ENCODE results near the gene COL3A1. TPM values are rescaled to one million over a fixed set of nuclear protein-coding genes. Genes with fewer than 3 reads are reported as not detected.

COL3A1 gene
- total RNA-seq, result 0.16 and 0.43 TPM in 2 replicates

GRCh38 chr2:188974164-188974563 is at the start of gene COL3A1:
Gene COL3A1 (plus strand): TSS chr2:188974373. CDS start chr2:188974490, 117 bp downstream.
- intact Hi-C loops (cut with micrococcal nuclease), result loop anchor here (10.0 kb wide), 1 partner anchor 311 kb away; no protein-coding TSS in a partner anchor

GRCh38 chr2:188928643-188929042 is 45.5 kb upstream of the COL3A1 start:
- intact Hi-C loops (cut with micrococcal nuclease), result no loop called here
- H3K27me3 Mint-ChIP-seq (ENCODE audit: low read depth), result no peaks in the 10 kb centered on the region
- H3K36me3 Mint-ChIP-seq (ENCODE audit: low read depth), result no peaks in the 10 kb centered on the region
- no peak for DNase-seq (ENCODE audit: low spot score)
- no peaks in the 10 kb centered on the region for H3K4me1 Mint-ChIP-seq (ENCODE audit: low read depth)
- no peak overlapping the region for H3K27ac Mint-ChIP-seq
- H3K9me3 Mint-ChIP-seq, result peaks cover 20% of the 10 kb centered on the region
- H3K4me3 Mint-ChIP-seq (ENCODE audit: low read depth), result no peak overlapping the region

More at GRCh38 chr2:188974164-188974563, at the start of gene COL3A1:
- H3K27ac Mint-ChIP-seq, result no peak within 1 kb of the TSS
- peaks cover 13% of the 10 kb centered on the region for H3K4me1 Mint-ChIP-seq (ENCODE audit: low read depth)
- H3K9me3 Mint-ChIP-seq, result no peaks in the 10 kb centered on the region
- DNase-seq (ENCODE audit: low spot score), result no peak
- H3K36me3 Mint-ChIP-seq (ENCODE audit: low read depth), result no peaks in the 10 kb centered on the region
- no peak within 1 kb of the TSS for H3K4me3 Mint-ChIP-seq (ENCODE audit: low read depth)
- H3K27me3 Mint-ChIP-seq (ENCODE audit: low read depth), result peaks cover 4% of the 10 kb centered on the region

GRCh38 chr2:188931361-188931760 is 42.8 kb upstream of the COL3A1 start:
- H3K9me3 Mint-ChIP-seq, result peaks cover 20% of the 10 kb centered on the region
- intact Hi-C loops (cut with micrococcal nuclease), result no loop called here

GRCh38 chr2:188937228-188938220 is 36.6 kb upstream of the COL3A1 start:
- Mint-ChIP-seq H3K27me3 (ENCODE audit: low read depth) (no peaks in the 10 kb centered on the region), H3K36me3 (ENCODE audit: low read depth) (no peaks in the 10 kb centered on the region), H3K4me1 (ENCODE audit: low read depth) (no peaks in the 10 kb centered on the region), H3K4me3 (ENCODE audit: low read depth) (no peak overlapping the region), H3K9me3 (no peaks in the 10 kb centered on the region), H3K27ac (no peak overlapping the region)
- no peak for DNase-seq (ENCODE audit: low spot score)
- intact Hi-C loops (cut with micrococcal nuclease), result no loop called here

More at GRCh38 chr2:188931361-188931760, 42.8 kb upstream of the COL3A1 start:
- no peak overlapping the region for H3K27ac Mint-ChIP-seq
- no peaks in the 10 kb centered on the region for H3K4me1 Mint-ChIP-seq (ENCODE audit: low read depth)
- H3K36me3 Mint-ChIP-seq (ENCODE audit: low read depth), result no peaks in the 10 kb centered on the region
- DNase-seq (ENCODE audit: low spot score), result no peak
- no peaks in the 10 kb centered on the region for H3K27me3 Mint-ChIP-seq (ENCODE audit: low read depth)
- H3K4me3 Mint-ChIP-seq (ENCODE audit: low read depth), result no peak overlapping the region

GRCh38 chr2:188940171-188940570 is 34.0 kb upstream of the COL3A1 start:
- Mint-ChIP-seq H3K9me3 (no peaks in the 10 kb centered on the region), H3K4me1 (ENCODE audit: low read depth) (no peaks in the 10 kb centered on the region), H3K27me3 (ENCODE audit: low read depth) (no peaks in the 10 kb centered on the region), H3K36me3 (ENCODE audit: low read depth) (no peaks in the 10 kb centered on the region), H3K4me3 (ENCODE audit: low read depth) (no peak overlapping the region), H3K27ac (no peak overlapping the region)
- intact Hi-C loops (cut with micrococcal nuclease), result no loop called here
- no peak for DNase-seq (ENCODE audit: low spot score)

GRCh38 chr2:188944442-188944841 is 29.7 kb upstream of the COL3A1 start:
- Mint-ChIP-seq H3K4me3 (ENCODE audit: low read depth) (no peak overlapping the region), H3K36me3 (ENCODE audit: low read depth) (no peaks in the 10 kb centered on the region), H3K4me1 (ENCODE audit: low read depth) (no peaks in the 10 kb centered on the region), H3K9me3 (no peaks in the 10 kb centered on the region), H3K27me3 (ENCODE audit: low read depth) (no peaks in the 10 kb centered on the region), H3K27ac (no peak overlapping the region)
- intact Hi-C loops (cut with micrococcal nuclease), result no loop called here
- no peak for DNase-seq (ENCODE audit: low spot score)

- Mint-ChIP-seq H3K4me3 (ENCODE audit: low read depth) (no peak overlapping the region), H3K9me3 (no peaks in the 10 kb centered on the region), H3K27me3 (ENCODE audit: low read depth) (no peaks in the 10 kb centered on the region), H3K36me3 (ENCODE audit: low read depth) (no peaks in the 10 kb centered on the region), H3K4me1 (ENCODE audit: low read depth) (no peaks in the 10 kb centered on the region), H3K27ac (no peak overlapping the region)
- no peak for DNase-seq (ENCODE audit: low spot score)
- intact Hi-C loops (cut with micrococcal nuclease), result no loop called here
Measured at GRCh38 chr2:188949046-188949818, 24.9 kb upstream of the COL3A1 start.

GRCh38 chr2:188952901-188953300 is 21.3 kb upstream of the COL3A1 start:
- DNase-seq (ENCODE audit: low spot score), result no peak
- no peaks in the 10 kb centered on the region for H3K9me3 Mint-ChIP-seq
- intact Hi-C loops (cut with micrococcal nuclease), result no loop called here
- H3K27ac Mint-ChIP-seq, result no peak overlapping the region
- no peaks in the 10 kb centered on the region for H3K36me3 Mint-ChIP-seq (ENCODE audit: low read depth)
- no peak overlapping the region for H3K4me3 Mint-ChIP-seq (ENCODE audit: low read depth)
- no peaks in the 10 kb centered on the region for H3K27me3 Mint-ChIP-seq (ENCODE audit: low read depth)
- peaks cover 1% of the 10 kb centered on the region for H3K4me1 Mint-ChIP-seq (ENCODE audit: low read depth)

- Mint-ChIP-seq H3K27ac (no peak overlapping the region), H3K4me1 (ENCODE audit: low read depth) (peaks cover 6% of the 10 kb centered on the region), H3K27me3 (ENCODE audit: low read depth) (no peaks in the 10 kb centered on the region), H3K4me3 (ENCODE audit: low read depth) (no peak overlapping the region), H3K9me3 (peaks cover 3% of the 10 kb centered on the region), H3K36me3 (ENCODE audit: low read depth) (no peaks in the 10 kb centered on the region)
- no peak for DNase-seq (ENCODE audit: low spot score)
- intact Hi-C loops (cut with micrococcal nuclease), result loop anchor here (2.0 kb wide), 1 partner anchor 23 kb away; no protein-coding TSS in a partner anchor
Measured at GRCh38 chr2:188956290-188956689, 17.9 kb upstream of the COL3A1 start.

- DNase-seq (ENCODE audit: low spot score), result no peak
- peaks cover 6% of the 10 kb centered on the region for H3K4me1 Mint-ChIP-seq (ENCODE audit: low read depth)
- H3K9me3 Mint-ChIP-seq, result peaks cover 7% of the 10 kb centered on the region
- H3K27ac Mint-ChIP-seq, result no peak overlapping the region
- H3K27me3 Mint-ChIP-seq (ENCODE audit: low read depth), result no peaks in the 10 kb centered on the region
- intact Hi-C loops (cut with micrococcal nuclease), result loop anchor here (2.0 kb wide), 1 partner anchor 22 kb away; no protein-coding TSS in a partner anchor
- no peaks in the 10 kb centered on the region for H3K36me3 Mint-ChIP-seq (ENCODE audit: low read depth)
- no peak overlapping the region for H3K4me3 Mint-ChIP-seq (ENCODE audit: low read depth)
Measured at GRCh38 chr2:188956961-188957360, 17.2 kb upstream of the COL3A1 start.

GRCh38 chr2:188957646-188958045 is 16.5 kb upstream of the COL3A1 start:
- no peaks in the 10 kb centered on the region for H3K36me3 Mint-ChIP-seq (ENCODE audit: low read depth)
- peaks cover 6% of the 10 kb centered on the region for H3K4me1 Mint-ChIP-seq (ENCODE audit: low read depth)
- H3K27me3 Mint-ChIP-seq (ENCODE audit: low read depth), result no peaks in the 10 kb centered on the region
- no peak overlapping the region for H3K27ac Mint-ChIP-seq
- H3K9me3 Mint-ChIP-seq, result peaks cover 7% of the 10 kb centered on the region
- intact Hi-C loops (cut with micrococcal nuclease), result loop anchor here (2.0 kb wide), 1 partner anchor 21 kb away; no protein-coding TSS in a partner anchor
- DNase-seq (ENCODE audit: low spot score), result no peak
- no peak overlapping the region for H3K4me3 Mint-ChIP-seq (ENCODE audit: low read depth)

- Mint-ChIP-seq H3K36me3 (ENCODE audit: low read depth) (no peaks in the 10 kb centered on the region), H3K9me3 (peaks cover 7% of the 10 kb centered on the region), H3K27ac (no peak overlapping the region), H3K4me1 (ENCODE audit: low read depth) (no peaks in the 10 kb centered on the region), H3K27me3 (ENCODE audit: low read depth) (no peaks in the 10 kb centered on the region), H3K4me3 (ENCODE audit: low read depth) (no peak overlapping the region)
- DNase-seq (ENCODE audit: low spot score), result no peak
- intact Hi-C loops (cut with micrococcal nuclease), result no loop called here
Measured at GRCh38 chr2:188963741-188964140, 10.4 kb upstream of the COL3A1 start.
